ENCODE data around the gene COMP.
"Not testable (repeated sequence)": the region's sequence is repeated elsewhere in the genome, so short reads cannot be mapped to it uniquely, and the experiment has no call there.

Gene COMP

DNA sequence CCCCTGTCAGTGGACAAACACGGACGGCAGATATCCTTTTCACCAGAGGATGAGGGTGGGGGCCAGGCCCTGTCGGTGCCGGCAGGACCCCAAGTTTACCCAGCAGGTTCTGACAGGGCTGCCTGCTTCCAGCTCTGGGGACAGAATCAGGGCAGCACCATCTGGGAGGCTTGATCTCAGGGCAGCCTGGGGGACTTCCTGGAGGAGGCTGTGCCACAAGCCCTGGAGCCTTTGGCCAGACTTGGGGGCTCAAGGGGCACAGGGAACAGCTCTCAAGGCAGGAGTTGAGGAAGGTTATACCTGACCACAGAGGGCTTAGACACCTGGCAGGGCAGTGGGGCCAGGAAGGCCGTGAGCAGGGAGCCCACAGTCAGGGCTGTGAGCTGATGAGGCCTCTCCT, 45.2 kb downstream of the COMP start:
- no peak for DNase-seq (ENCODE audit: low spot score)

DNA sequence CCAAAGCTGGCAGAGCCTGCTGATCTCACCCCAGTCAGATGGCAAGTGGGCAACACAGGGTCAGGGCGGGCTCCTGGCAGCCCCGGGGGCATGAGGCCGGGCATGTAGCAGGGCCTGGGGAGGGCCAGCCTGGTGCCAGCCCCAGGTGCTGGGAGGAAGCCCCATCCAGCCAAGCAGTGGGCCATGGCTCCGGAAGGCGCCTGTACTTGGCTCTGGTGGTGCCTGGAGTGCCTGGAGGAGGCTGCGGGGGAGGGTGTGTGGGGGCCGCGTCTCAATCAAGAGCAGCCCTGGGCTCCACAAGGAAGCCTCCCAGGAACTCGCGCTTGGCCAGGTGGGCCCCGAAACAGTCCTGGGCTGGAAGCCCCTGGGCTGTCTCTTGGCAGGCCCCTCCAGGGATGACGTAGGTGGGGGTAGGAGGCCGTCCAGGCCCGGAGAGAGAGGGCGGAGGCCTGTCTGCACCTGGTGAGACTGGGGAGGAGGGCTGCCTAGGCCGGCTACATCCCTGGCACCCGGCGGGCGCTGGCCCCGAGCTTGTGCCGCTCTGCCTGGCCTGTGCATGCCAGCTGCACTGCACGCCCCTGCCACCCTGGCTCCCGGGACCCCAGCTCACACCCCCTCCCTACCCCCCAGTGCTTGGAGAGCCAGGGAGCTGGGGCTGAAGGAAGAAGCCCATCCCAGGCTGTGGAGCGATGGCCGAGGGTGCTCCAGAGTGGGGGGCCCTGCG, 45.9 kb downstream of the COMP start:
- DNase-seq (ENCODE audit: low spot score): no peak

DNA sequence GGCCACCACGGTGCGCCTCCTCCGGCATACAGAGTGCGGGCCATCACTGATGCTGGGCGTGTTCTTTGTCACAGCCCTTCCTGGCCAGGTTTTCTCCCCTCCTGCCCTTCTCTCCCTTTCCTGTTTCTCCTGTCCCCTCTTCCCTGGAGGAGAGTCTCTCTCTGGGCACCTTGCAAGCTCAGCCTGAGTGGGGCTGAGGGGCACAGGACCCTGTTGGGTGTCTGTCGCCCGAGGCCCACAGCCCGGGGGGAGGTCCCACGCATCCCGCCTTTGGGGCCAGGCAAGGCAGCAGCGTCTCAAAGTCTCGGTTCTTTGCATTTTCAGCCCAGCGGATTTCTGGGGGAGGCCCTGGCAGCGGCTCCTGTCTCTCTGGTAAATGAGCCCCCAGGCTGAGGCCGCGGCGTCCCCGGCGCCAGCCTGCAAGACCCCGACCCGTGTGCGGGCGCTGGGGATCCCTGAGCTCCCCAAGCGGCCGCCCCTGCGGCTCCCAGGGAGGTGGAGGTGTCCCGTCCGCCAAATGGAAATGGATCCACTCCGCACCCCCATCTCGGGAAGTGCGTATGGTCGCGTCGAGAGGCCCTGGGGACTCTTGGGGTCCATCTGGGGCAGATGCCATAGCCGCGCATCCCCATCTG, 47.2 kb downstream of the COMP start:
- DNase-seq (ENCODE audit: low spot score): no peak

DNA sequence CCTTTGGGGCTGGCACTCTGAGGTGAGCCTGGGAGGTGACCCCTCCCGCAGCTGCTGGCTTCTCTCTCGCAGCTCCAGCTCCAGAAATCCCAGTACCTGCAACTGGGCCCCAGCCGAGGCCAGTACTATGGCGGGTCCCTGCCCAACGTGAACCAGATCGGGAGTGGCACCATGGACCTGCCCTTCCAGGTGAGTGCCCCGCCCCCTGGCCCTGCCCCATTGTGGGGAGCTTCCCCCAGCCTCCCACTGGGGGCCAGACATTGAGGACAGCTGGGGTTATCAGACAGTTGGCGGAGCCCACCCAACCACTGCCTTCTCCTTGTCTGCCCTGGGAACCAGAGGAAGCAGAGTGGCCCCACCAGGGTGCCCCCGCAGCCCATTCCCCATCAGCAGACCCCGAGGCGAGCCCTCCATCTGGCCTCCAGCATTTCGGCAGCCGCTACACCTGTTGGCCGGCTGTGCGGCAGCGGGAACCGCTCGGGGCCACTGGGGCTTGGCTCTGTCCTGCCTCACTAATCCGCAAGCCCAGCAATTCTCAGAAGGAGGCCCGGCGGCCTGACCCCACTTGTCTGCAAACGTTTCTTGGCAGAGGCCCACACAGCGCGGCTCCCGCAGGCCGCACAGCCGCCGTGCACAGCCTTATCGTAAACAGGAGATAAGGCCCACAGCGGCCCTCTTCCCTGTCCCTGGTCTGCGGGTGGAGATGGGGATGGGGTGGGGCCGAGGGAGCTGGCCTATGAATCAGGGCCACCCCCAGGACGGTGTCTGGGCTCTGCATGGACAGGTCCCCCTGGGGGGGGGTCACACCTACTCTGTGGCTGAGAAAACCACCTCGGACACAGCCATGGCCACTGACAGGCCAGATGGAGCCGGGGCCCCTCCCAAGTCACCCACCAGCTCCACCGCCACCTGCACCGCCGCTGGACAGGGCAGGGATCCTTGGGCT, 48.0 kb downstream of the COMP start:
- no peak for DNase-seq (ENCODE audit: low spot score)

DNA sequence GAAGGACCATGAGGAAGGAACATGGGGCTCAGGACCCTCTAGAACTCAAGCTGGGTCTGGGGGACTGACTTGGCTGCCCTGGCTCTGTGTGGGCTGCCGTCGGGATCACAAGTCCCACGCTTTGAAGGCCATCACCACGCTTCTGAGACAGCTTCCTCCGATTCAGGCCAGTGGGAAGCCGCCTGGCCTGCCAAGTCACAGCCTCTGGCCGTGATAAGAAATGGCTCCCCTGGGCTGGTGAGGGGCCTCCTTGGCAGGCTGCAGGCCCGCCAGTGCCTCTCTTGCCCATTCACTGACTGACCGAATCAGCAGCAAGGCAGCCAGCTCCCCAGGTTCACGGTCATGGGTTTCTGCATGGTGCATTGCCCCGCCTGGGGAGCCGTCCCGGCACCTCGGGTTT, 48.8 kb downstream of the COMP start:
- DNase-seq (ENCODE audit: low spot score): no peak

DNA sequence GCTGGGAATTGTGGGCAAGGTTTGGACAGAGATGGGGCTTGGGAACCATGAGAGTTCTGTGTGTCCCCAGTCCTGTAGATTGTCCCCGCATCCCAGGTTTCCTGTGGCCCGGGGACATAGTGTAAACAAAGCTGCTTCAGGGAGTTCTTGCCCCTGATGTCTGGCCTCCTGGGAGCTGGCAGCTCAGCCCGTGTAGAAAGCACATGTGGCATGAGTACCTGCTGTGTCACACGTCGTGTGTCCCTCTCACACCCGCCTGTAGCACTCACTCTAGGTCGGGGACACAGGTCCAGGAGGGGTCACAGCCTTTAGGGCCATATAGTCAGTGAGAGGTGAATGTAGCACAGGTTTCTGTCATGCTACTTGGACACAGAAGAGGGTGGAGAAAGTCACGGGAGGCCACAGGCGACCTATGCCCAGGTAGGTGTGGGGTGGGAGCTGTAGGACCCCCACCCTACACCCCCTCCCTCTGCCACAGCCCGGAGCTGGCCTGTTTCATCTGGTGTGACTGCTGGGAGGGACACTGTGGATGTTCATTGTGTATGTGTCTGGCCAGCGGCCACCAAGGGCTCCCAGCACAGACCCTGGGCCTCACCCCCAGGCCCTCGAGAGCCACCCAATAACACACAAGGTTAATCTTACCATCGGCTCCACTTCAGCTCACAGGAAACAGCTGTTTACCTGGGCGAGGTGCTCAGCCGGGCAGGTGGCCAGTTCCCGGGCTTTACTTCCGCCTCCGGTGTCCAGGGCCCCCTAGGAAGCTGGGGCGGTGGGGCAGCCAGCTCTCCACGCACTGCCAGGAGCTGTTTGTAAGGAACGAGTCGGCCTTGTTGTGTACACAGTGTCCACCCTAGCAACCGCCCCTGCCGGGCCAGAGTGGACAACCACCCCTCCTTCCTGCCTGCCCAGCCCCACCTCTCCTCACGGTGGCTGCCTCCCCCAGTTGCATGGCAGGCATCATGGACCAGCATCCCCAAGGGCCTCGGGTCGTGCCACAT, 49.7 kb downstream of the COMP start:
- DNase-seq (ENCODE audit: low spot score): no peak

DNA sequence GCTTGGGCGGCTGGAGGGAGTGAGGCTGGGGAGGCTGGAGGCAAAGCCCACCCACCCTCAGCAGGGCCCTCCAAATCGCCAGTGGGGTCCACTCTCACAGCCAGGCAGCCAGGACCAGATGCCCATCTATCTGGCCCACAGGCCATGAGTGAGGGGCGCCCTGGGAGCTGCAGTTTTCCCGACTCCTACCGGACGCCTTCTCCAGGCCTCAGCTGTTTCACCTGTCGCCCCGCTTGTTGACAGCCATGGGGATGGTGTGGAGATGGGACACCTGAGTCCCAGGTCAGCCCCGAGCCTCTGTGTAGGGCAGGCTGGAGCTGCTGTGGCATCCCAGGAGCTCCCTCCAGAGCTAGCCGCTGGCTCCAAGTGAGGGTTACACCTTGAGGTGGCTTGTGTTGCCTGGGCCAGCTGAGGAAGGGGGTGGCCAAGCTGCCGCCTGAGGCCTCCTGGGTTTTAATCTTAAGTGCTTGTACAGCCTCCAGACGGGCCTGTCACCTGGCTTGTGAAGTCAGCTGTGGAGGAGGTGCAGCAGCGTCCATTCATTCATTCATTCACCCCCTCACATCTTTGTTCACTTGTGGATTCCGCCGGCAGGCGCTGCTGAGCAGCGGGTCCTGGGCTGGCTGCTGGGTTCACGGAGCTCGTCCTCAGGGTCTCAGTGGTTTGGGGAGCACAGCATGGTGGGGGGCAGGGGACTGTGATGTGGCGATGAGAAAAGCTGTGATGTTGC, 52.0 kb downstream of the COMP start:
- DNase-seq (ENCODE audit: low spot score): no peak

DNA sequence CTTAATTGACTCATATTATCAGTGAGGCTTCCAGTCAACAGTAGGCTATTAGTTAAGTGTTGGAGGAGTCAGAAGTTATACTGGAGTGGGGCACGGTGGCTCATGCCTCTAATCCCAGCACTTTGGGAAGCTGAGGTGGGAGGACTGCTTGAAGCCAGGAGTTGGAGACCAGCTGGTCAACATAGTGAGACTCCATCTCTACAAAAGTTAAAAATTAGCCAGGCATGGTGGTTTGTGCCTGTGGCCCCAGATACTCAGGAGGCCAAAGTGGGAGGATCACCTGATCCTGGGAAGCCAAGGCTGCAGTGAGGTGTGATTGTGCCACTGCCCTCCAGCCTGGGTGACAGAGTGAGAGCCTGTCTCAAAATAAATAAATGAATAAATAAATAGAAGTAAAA, 53.2 kb downstream of the COMP start:
- DNase-seq (ENCODE audit: low spot score): no peak

DNA sequence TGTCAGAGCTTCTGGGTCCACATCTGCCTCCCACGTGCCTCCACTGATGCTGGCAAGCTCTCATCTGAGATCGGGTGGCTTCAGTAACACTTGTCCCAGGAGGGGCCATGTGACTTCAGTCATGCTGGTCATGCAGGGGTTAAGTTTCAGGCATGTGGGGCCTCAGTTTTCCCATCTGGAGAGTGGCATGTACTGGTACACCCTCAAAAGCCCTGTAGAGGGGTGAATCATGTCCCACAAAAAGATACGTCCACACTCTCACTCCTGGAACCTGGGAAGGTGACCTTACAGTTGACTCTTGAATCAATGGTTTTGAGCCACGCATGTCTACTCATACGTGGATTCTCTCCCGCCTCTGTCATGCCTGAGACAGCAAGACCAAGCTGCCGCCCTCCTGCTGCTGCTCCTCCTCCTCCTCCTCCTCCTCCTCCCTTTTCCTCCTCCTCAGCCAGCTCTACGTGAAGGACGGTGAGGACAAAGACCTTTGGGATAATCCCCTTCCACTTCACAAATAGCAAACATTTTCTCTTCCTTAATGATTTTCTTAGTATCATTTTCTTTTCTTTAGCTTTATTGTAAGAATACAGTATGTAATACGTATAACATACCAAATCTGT, 53.7 kb downstream of the COMP start:
- DNase-seq (ENCODE audit: low spot score): no peak

DNA sequence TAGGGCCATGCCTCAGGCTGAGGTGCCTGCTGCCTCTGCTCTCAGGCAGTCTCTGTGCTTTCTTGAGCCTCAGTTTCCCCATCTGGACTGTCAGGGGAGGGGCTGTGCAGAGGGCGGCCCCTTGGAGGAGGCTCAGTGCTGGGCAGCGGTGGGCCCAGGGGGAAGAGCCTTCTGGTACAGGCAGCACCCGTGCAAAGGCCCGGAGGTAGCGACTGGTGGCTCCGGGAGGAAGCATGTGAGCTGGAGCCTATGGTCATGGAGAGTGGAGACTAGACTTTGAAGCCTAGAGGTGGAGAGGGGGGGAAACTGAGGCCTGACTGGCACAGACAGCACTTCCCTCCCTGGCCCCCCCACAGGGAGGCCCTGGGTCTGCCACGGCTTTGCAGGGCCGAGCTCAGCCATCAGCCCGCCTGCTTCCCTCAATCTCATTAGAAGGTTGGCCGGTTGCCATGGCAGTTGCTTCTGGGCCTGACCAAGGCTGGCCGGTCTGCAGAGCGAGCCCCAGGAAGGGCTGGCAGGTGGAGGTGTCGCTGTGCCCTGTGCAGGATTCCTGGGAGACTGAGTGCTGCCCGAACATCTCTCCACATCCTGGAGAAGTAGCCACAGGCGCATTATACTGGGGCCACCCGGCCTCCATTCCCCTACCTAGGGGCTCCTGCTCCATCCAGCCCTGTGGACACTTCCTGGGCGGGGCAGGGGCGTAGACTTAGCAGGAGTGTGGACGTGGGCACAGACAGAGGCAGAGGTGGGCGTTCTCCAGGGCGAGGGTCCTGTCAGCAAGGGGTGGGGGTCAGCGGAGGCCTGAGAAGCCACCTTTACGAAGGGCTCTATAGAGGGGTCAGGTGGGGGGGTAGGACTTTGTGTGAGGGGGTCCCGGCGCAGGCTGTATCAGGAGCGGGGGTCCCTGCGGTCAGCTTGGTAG, 54.4 kb downstream of the COMP start:
- no peak for DNase-seq (ENCODE audit: low spot score)

DNA sequence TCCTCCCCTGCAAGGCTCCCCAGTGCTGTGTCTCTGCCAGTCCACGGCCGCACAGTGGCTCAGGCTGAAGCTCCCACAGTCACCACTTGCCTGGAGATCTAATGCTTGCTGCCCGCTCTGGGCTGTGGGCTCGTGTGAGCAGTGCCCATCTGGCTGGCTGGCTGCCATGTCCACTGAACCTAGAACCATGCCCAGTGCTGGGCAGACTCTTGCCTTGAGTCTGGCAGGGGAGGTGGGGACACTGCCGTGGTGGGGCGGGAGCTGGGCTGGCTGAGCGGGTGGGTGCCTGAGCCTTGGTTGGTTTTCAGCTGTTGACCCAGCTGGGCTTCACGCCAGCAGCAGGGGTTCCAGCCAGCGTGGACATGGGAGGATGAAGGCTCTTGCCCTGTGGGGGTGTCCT, 55.4 kb downstream of the COMP start:
- DNase-seq (ENCODE audit: low spot score): peak; percentile 32

DNA sequence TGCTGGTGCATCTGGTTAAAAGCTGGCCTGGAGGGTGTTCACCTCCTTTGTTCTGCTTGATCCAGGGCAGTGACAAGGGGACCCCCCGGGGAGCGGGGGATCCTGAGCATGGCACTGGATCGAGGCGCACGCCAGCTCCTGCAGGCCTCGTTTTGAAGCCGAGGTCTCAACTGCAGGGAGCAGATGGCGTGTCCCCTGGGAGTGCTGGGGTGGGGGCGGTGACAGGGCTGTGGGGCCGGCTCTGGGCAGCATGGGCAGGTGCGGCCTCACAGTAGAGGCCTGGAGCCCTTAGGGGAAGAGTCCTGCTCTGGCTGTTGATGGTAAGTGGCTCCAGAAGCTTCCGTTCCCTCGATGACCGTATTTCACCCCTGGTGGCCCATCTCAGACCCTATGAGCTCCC, 55.8 kb downstream of the COMP start:
- DNase-seq (ENCODE audit: low spot score): no peak

DNA sequence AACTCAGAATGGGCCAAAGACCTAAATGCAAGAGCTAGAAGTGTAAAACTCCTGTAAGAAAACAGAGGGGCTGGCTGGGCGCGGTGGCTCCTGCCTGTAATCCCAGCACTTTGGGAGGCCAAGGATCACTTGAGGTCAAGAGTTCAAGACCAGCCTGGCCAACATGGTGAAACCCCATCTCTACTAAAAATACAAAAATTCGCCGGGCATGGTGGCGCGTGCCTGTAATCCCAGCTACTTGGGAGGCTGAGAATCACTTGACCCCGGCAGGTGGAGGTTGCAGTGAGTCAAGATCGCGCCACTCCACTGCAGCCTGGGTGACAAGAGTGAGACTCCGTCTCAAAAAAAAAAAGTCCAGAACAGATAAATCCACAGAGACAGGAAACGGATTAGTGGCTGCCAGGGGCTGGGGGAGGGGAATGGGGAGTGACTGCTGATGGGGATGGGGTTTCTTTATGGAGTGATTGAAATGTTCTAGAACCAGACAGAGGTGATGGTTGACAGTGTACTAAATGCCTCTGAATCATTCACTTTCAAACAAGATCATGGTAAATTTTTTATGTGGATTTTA, 57.3 kb downstream of the COMP start:
- not testable (repeated sequence) for DNase-seq (ENCODE audit: low spot score)

DNA sequence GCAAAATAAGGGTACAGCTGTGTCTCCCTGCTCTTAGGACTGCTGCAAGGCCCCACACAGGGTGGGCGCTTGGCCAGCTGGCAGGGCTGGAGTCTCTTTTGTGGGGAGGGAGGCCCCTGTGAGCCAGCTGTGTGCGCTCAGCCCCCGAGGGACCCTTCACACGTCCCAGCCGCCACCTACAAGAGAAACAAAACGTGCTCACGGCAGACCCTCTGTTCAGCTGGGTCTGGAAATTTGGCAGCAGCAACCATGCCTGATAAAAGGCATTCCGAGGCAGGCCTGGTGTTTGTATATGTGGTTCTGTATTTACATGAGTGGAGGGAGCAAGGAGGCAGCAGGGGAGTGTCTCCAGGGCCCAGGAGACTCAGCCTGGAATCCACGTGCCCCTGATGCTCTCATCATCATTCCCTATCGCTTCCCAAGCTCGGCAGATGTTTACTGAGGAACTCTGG, 57.9 kb downstream of the COMP start:
- no peak for DNase-seq (ENCODE audit: low spot score)

Data from globus pallidus (tissue), 1 donor.